DMS114 treated with DMSO at 0.1 percent for 48 hours (cell line): ENCODE data around the gene C11orf97.
A peak's percentile ranks its signal among the peaks of the same experiment; 100 is the strongest.
"Not testable (repeated sequence)": the region's sequence is repeated elsewhere in the genome, so short reads cannot be mapped to it uniquely, and the experiment has no call there.

Experiments used
- DNase-seq: peaks from one replicate; lab custom pipeline; 2025; ENCODE audit not compliant: unreplicated experiment; lab: John Stamatoyannopoulos, UW

Gene C11orf97

GRCh38 chr11:94525546-94526324 lies 13.5 kb downstream of the C11orf97 start:
- DNase-seq, result no peak

- no peak for DNase-seq
These were observed 14.6 kb downstream of the C11orf97 start for GRCh38 chr11:94526645-94527438.

GRCh38 chr11:94528551-94528950 lies 16.3 kb downstream of the C11orf97 start:
- DNase-seq, result no peak

GRCh38 chr11:94532211-94532610 lies 19.9 kb downstream of the C11orf97 start:
- no peak for DNase-seq

- DNase-seq, result no peak
These were observed 20.9 kb downstream of the C11orf97 start for GRCh38 chr11:94533206-94533605.

GRCh38 chr11:94533696-94534630 lies 21.7 kb downstream of the C11orf97 start:
- no peak for DNase-seq

GRCh38 chr11:94536386-94536785 lies 24.1 kb downstream of the C11orf97 start:
- no peak for DNase-seq

- DNase-seq, result no peak
These were observed 24.9 kb downstream of the C11orf97 start for GRCh38 chr11:94537031-94537600.

GRCh38 chr11:94539420-94539819 lies 27.2 kb downstream of the C11orf97 start:
- DNase-seq, result no peak

GRCh38 chr11:94543695-94544645 lies 31.7 kb downstream of the C11orf97 start, which contains the start of gene FUT4:
FUT4 (plus strand) TSS chr11:94543921; CDS start chr11:94544134, 213 bp downstream.
- DNase-seq, result peak; percentile 43

- DNase-seq, result no peak
These were observed 32.5 kb downstream of the C11orf97 start for GRCh38 chr11:94544646-94545263.

GRCh38 chr11:94545264-94546161 lies 33.3 kb downstream of the C11orf97 start:
- no peak for DNase-seq

- no peak for DNase-seq
These were observed 33.9 kb downstream of the C11orf97 start for GRCh38 chr11:94546162-94546470.

- DNase-seq, result no peak
These were observed 34.6 kb downstream of the C11orf97 start for GRCh38 chr11:94546886-94547285.

- DNase-seq, result no peak
These were observed 36.9 kb downstream of the C11orf97 start for GRCh38 chr11:94549146-94549545.

GRCh38 chr11:94550513-94550912 lies 38.3 kb downstream of the C11orf97 start:
- DNase-seq, result no peak

- DNase-seq, result no peak
These were observed 41.7 kb downstream of the C11orf97 start for GRCh38 chr11:94553938-94554337.

GRCh38 chr11:94555752-94556329 lies 43.6 kb downstream of the C11orf97 start:
- not testable (repeated sequence) for DNase-seq
